ENCODE results near the gene NAA60.

Gene NAA60

DNA sequence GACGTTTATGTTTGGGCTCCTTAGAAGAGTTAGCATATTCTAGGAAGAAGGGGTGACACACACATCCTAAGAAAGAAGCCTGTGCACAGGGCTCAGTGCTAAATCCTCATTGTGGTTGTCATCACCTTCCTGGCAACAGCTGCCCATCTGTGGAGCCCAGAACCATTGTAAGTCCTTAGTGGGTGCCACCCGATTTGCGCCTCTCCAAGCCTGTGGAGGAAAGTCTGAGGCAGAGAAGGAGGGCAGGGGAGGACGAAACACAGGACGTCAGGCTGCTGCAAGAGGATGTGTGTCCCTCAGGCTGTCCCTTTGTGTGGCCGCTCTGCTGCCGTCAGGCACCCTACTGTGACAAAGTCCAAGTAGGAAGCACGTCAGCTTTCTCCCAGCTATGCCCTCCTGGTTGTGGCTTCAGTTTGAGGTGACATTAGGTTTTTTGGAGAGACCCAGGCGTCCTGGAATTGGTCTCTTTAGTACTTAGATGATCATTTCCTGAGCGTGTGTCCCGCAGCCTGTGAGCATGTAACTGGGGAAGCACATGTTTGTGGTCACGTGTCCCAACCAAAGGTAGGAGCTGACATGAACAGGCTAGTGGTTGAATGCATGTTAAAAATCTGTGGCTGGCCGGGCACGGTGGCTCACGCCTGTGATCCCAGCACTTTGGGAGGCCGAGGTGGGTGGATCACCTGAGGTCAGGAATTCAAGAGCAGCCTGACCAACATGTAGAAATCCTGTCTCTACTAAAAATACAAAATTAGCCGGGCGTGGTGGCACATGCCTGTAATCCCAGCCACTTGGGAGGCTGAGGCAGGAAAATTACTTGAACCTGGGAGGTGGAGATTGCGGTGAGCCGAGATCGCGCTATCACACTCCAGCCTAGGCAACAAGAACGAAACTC is 68.1 kb downstream of the NAA60 start:
- DNase-seq, result no peak

DNA sequence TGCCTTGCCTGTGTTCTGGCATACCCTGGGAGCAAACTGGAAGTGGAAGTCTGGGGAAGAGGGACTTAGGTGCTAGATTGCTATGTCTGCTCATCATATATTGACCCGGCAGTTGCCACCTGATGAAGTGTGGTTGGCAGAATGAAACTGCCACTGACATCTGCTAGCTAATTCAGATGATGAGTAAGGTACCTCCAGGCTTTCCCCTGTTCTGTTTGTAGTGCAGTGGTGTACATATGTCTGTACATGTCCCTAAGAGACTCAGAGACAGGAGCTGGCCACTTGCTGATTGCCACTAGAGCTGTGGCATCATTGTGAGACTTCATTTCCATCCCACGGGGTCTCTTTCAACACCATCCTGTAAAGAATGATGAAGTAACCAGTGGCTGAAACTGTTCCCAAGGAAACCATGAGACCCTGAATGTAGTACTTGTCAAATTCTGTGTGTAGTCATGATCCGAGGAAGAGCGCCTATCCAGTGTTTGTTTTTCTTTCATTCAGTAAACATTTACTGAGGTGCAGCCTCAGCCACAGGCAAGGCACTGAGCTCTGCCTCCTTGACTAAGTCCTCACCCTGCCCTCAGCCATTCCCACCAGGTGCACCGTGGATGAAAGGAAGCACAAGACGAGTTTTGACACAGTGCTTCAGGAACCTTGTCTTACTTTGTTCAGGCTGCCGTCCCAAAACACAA is 70.6 kb downstream of the NAA60 start:
- DNase-seq, result no peak

DNA sequence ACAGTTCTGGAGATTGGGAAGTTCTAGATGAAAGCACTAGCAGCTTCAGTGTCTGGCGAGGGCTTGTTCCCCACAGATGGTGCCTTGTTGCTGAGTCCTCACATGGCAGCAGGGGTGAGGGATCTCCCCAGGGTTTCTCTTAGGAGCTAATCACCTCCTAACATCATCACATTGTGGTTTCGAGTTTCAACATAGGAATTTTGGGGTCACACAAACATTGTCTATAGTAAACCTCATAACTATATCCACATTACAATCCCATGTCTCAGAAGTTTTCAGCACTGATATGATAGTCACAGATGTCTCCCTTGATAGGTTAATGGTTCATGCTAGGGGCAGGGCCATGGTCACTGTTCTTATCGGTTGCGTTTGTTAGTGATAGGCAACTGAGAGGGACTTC is 71.1 kb downstream of the NAA60 start:
- no peak for DNase-seq

DNA sequence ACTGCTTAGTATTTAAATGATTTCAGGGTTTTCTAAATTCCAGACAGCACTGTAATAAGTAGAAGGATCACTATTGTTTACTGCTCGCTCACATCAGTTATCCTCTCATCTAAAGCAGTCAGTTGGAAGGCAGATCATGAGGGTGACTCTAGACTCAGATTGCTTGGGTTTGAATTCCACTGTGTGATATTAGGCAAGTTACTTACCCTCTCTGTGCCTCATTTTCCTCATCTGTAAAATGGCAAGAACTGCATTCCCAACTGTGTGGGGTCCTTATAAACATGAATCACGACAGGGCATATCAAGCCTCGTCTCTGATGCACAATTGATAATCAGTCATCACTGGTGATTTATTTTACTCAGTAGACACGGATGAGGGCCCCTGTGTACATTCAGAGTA is 72.4 kb downstream of the NAA60 start:
- DNase-seq, result no peak

DNA sequence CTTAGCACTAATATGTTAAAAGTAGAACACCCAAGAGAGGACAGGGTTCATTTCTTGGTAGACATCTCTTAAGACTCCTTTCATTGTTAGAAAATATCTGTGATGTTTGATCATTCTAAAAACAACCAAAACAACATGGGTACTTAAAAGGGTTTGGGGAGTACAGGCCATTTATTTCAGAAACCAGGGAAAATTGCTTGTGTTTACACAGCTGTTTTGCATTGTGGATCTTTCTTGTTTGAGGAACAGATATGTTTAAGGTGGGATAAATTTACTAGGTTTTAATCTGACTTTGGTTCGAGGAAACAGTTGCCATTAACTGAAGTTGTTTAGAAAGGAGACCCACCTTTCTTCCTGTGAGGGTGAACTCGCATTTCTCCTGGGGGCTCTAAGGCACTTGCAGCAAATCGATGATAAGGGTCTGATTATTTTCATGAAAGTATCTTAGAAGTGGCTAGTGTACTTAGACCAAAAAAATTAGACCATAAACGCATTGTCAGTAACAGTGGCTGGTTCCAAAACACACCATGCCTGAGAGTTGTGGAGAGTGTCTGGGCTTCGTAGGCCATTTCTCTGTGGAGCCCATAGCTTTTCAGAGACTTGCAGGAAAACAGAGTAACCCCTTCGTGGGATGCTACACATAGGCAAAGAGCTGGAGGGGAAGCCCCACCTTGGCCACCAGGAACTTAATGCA is 75.0 kb downstream of the NAA60 start:
- DNase-seq, result no peak

DNA sequence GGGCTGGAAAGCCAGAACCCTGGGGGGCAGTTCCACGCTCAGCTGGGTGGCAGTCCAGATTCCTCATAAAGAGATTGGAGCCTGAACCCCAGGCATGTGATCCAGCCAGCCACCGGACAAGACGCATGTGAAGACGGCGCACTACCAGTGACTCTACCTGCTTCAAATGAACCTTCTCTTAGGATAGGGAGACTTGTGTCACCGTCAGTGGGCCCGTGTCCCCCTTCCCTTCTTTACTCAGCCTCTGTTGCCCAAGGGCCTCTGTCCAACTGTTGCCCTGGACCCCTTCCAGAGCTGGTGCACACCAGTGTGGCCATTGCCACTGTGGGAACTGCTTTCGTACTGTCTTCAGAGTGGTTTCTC is 75.5 kb downstream of the NAA60 start:
- no peak for DNase-seq

DNA sequence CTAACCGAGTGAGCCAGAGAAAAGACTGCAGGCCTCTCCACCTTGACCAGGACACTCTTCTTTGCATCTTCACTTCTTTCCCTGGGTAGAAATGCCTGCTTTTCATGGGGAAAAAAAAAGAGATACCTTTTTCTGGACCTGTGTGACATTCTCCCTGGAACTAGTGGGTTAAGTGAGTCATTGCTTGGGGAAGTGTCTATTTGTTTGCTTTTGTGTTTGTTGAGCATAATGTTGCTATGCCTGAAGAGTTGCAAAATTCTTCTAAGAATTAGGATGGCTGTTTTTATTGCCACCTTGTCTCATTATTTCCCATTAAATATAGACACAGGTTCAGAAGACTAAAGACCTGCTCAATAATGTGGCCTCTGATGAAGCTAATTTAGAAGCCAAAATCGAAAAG is 76.1 kb downstream of the NAA60 start:
- DNase-seq, result no peak

DNA sequence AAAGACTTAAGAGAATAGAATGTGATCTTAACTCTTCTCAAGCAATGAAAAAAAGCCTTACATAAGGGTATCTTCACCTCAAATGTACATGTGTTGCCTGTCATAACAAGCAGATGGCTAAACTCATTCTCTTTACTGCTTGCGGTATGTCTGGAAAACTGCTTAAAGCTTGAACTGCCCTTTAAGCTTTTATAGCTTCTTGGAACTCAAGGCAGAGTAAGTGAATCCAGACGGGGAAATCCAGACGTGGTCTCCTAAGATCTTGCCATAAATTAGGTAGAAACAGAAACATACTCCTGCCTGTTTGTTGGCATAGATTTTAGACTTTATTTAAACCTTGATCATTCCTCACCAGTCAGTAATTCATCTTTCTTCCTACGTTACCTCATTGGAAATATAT is 76.9 kb downstream of the NAA60 start:
- no peak for DNase-seq

DNA sequence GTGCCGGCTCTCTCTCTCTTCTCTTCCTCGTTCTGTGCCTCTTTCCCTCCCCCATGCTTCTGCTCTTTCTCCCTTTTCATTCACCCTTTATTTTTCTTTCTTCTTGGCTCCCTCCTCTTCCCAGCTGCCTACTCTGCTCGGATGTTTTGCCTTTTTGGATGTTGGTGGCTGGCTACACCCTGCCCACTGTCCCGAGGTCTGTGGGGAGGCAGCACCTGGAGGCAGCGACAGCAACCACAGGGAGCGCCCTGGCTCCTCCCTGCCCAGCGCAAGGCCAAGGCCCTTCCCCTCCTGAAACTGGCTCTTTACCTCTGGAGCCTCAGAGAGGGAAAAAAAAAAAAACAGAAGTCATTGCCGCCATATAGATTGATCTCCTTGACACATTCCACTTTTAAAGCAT is 77.4 kb downstream of the NAA60 start:
- DNase-seq, result no peak

DNA sequence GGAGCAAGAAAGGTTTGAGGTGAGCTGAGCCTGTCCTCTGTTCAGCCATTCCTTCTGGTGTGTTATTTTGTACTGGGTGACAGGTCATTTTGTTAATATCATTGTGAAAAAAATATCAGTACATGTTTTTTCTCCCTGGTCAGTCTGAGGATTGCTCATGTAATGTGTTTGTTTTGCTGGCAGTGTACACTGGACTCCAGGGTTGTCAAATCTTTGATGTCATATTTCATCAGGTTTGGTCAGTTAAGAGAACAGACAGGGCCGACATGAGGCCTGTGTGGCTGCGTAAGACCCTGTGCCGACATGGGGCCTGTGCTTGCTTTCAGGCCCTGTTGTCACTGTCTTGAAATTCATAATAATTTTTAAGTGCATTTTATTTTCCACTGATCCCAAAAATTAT is 79.8 kb downstream of the NAA60 start:
- no peak for DNase-seq

DNA sequence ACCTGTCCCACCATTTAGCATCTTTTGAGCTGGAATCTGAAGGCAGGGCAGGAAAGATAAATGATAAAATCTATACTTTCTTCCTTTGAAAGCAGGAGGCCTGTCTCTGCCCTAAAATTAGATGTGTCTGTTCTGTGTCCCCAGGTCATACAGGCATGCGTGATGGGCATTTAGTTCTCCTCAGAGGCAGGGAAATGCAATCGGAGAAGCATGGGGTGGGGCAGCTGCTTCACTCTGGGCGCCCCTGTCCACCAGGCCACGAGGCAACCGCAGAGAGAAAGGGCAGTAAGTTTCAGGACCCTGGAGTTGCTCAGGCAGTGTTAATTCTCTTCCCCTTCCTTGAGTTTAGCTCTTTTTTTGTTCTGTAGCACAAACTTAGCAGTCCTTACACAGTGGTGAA is 82.5 kb downstream of the NAA60 start:
- no peak for DNase-seq

DNA sequence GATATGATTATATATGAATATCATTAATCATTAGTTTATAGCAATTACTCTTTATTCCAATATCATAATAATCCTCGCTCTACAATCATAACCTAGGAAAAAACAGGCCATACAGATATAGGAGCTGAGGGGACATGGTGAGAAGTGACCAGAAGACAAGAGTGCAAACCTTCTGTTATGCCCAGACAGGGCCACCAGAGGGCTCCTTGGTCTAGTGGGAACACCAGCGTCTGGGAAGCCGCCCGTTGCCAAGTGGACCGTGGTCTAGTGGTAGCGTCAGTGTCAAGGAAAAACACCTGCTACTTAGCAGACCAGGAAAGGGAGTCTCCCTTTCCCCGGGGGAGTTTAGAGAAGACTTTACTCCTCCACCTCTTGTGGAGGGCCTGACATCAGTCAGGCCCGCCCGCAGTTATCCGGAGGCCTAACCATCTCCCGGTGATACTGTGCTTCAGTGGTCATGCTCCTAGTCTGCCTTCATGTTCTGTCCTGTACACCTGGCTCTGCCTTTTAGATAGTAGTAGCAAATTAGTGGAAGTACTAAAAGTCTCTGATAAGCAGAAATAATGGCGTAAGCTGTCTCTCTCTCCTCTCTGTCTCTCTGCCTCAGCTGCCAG is 83.8 kb downstream of the NAA60 start:
- peak in 1 of 2 experiments; percentile 33 for DNase-seq

DNA sequence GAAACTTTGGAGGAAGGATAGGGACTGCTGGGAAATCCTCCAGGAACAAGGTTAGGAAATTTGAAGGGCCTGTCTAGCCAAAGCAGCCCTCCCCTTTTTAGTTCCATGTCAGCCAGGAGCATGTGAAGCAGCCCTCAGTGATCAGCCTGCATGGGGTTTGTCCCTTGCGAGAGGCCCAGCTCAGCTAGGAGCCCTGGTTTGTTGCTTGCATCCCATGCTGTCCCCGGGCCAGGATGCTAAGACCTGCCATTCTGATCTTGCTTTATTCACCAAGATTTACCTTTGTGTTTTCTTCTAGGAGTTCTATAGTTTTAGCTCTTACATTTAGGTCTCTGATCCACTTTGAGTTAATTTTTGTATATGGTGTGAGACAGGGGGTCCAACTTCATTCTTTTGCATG is 84.9 kb downstream of the NAA60 start:
- no peak for DNase-seq

DNA sequence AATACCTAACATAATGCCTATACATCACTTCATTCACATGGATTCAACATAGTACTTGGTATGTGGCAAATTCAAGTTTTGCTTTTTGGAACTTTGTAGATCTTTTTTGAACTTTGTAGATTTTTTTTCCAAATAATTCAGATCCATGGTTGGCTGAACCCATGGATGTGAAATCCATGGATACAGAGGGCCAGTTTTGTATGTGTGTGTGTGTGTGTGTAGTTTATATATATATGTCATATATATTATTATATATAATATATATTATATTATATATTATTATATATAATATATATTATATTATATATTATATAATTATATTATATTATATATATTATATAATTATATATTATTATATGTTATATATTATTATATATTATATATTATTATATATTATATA is 85.7 kb downstream of the NAA60 start:
- no peak for DNase-seq

DNA sequence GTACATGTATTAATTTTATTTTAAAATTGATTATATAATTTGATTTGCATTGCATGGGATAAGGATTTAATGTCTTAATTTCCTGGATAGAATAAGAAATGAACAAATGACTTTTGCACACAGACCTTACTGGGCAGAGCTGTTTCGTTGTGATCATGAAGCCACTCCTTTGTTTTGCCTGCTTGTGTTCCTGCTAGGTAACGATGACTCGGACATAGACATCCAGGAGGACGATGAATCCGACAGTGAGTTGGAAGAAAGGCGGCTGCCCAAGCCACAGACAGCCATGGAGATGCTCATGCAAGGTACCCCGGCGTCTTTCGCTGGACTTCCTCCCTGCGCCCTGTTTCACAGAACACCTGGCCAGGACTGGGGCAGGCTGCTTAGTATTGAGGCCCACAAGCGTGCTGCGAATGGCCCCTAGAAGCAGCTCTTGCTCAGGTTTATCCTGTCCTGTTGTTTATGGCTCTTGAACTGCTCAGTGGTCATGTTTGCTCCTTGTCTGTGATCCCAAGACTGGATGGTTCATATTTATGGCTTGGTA is 87.0 kb downstream of the NAA60 start:
- DNase-seq, result no peak

DNA sequence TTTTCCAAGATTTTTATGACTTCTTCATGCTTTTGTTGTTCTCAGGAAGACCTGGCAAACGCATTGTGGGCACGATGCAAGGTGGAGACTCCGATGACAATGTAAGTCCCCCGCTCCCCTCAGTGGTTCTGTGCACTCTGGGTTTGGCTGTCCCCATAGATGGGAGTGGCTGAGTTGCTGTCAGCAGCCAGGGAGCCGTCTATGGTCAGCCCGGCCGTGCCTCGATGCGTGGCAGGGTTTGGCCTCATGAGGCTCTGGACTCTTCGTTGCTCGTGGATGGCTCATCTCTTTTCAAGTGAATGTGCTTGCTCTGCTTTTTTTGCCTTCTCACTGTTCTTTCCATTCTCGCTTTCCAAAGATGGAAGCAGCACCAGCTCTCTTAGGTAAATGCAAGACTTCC is 89.3 kb downstream of the NAA60 start:
- DNase-seq, result no peak

DNA sequence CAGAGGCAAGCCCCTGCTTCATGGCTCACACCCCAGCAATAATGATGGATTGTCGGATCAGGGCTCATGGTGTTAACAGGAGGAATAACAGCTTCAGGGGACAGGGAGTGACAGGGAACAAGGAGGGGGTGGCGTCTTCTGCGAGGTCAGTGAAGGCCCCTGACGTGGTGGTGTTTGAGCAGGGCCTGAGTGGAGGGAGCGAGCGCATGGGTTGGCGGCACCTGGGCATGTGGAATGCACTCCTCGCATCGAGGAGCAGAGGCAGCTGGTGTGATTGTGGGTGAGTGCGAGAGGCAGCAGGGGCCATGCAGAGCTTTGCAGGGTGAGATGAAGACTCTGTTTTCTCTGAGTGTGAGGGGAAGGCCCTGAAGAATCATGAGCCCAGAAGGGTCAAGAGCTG is 90.6 kb downstream of the NAA60 start:
- DNase-seq, result no peak

DNA sequence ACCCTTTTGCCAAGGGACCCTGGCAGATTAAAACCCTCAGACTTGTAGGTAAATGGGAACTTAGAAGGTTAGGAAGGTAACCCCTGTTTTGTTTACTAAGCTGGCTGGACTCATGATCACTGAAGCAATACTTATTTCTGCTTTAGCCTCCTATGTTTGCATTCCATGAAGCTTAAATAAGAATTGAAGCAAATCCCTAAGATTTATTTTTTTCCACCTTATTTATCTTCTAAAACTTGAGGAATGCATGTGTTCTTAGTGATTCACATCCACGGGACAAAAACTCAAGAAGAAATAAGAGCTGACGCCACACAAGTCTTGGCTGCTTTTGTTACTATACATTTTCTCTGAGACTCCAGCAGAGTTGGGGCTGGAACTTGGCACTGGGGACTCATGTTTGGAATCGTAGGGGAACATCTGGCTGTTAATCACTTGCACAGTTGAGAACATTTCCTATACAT is 92.8 kb downstream of the NAA60 start:
- DNase-seq, result no peak

Data from cerebellar nuclear complex (tissue), 1 donor.